Natural killer cell treated with Interleukin-12 subunit alpha and Interleukin-12 subunit beta and Interleukin-15 and Interleukin-18, amount 100 ng/mL, for 72 hours (primary cell): ENCODE measurements around the gene SOX9. TPM values are rescaled to one million over a fixed set of nuclear protein-coding genes. Genes with fewer than 3 reads are reported as not detected.

Experiments
- ATAC-seq, 2 donors: fragments of 150-1000 bp; cut with Tn5 transposase in 1 of 2; sonication (Bioruptor Pico), chemical (Tn5 transposase) in 1 of 2; 2 replicates each; pipeline ENCODE4 v1.10.0; 2021
- DNase-seq: peaks from one replicate; pipeline ENCODE4 v3.0.0; 2022; ENCODE audit warnings: low spot score
- H3K27ac Mint-ChIP-seq, 2 donors: 1 replicate in 1 of 2; 2 replicates in 1 of 2; pipeline ENCODE4 v1.8.0; 2022; ENCODE audit warnings: mixed read lengths in 2 of 2, mild to moderate bottlenecking in 1 of 2, moderate library complexity in 1 of 2
- H3K27me3 Mint-ChIP-seq, 2 donors: 1 replicate in 1 of 2; 2 replicates in 1 of 2; pipeline ENCODE4 v1.8.0; 2022; ENCODE audit warnings: mixed read lengths in 2 of 2
- H3K36me3 Mint-ChIP-seq: one replicate; pipeline ENCODE4 v1.8.0; 2022; ENCODE audit warnings: mixed read lengths
- H3K4me1 Mint-ChIP-seq, 2 donors: 1 replicate in 1 of 2; 2 replicates in 1 of 2; pipeline ENCODE4 v1.8.0; 2022; ENCODE audit warnings: low read depth in 2 of 2, mixed read lengths in 2 of 2, mild to moderate bottlenecking in 1 of 2
- H3K4me3 Mint-ChIP-seq: one replicate; pipeline ENCODE4 v1.8.0; 2022; ENCODE audit warnings: mixed read lengths
- H3K9me3 Mint-ChIP-seq: 2 replicates; pipeline ENCODE4 v1.8.0; 2022; ENCODE audit warnings: mixed read lengths
- total RNA-seq, 2 donors: library from RNA; stranded (reverse); gene quantifications; one replicate each; pipeline ENCODE4 v1.2.3, GENCODE V29; 2022

Gene SOX9
- total RNA-seq, 2 donors from 2014 or later, result not detected

DNA sequence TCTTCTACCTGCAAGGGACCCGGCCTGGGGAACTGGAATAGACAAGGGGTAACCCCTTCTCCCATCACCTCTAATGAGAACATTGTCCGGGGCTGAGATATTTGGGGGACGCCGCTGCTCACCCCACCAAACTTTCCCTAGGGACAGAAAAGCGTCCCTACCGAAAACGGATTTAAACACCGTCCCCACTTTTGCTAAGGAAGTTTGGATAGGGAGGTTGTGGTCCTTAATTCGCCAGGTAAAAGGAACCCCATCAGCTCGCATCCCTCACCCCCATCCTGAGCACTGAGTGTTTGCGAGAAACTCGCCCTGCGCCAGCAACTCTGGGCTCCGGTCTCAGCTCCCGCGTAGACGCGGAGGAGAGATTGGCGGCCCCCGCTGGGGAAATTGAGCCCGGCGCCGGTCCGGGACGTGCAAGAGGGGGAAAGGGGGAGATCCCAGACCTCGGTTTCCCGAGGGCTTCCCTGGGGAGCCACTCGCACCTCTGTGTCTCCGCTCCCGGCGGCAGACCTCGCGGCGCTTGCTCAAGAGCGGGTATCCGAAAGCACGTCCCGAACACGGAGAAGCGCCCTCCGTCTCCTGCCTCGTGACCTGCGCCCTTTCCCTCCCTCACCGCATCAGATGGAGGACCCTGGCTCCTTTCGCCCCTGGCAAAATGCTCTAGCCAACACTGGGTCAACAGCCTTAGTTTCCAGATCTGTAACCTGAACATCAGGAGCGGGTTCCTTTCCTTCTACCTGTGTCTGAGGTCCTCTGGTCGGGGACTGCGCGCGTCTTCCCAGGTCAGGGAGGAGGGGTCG, 3.1 kb upstream of the SOX9 start:
- Mint-ChIP-seq H3K27ac (no peak overlapping the region), H3K4me3 (no peak overlapping the region), H3K4me1 (no peaks in the 10 kb centered on the region)

DNA sequence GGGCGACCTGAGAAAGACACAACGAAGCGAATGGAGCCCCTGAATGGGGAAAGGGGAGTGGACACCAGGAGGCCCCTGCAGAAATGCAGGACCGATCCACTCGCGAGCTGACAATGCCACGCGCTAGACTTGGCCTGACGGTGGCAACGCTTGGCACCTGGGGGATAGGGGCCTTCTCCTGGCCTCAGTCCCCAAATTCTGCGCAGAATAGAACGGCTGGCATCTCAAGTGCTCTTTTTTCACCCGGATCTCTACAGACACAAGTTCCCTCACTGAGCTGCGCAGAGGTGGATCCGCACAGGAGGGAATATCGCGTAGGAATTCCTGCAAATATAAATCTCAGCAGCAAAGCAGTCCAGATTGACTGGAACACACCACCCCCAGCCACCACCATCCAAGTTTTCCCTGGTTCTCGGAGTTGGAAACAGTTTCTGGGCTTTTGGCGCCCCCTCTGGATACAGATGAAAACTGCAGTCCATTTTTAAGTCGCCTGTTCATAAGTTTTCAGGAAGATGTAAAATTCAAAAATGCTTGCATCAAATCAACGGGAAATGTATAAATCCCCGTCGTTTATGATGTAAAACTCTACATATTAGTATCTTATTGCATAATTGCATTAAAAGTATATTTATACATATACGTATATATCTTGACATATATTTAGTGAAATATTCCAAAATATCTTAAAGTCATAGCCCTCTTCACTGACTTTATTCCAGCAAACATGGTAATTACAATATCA, 2.3 kb upstream of the SOX9 start:
- H3K4me1 Mint-ChIP-seq, result no peaks in the 10 kb centered on the region
- H3K36me3 Mint-ChIP-seq, result no peaks in the 10 kb centered on the region
- H3K4me3 Mint-ChIP-seq, result no peak overlapping the region
- no peaks in the 10 kb centered on the region for H3K9me3 Mint-ChIP-seq
- no peak overlapping the region for H3K27ac Mint-ChIP-seq
- ATAC-seq, result no peak
- DNase-seq, result no peak
- peaks cover 42 to 52% of the 10 kb centered on the region in 2 donors for H3K27me3 Mint-ChIP-seq

More for the DNA sequence above, 3.1 kb upstream of the SOX9 start:
- ATAC-seq (no peak), DNase-seq (no peak)
- peaks cover 36 to 48% of the 10 kb centered on the region in 2 donors for H3K27me3 Mint-ChIP-seq
- H3K36me3 Mint-ChIP-seq, result no peaks in the 10 kb centered on the region
- H3K9me3 Mint-ChIP-seq, result no peaks in the 10 kb centered on the region

DNA sequence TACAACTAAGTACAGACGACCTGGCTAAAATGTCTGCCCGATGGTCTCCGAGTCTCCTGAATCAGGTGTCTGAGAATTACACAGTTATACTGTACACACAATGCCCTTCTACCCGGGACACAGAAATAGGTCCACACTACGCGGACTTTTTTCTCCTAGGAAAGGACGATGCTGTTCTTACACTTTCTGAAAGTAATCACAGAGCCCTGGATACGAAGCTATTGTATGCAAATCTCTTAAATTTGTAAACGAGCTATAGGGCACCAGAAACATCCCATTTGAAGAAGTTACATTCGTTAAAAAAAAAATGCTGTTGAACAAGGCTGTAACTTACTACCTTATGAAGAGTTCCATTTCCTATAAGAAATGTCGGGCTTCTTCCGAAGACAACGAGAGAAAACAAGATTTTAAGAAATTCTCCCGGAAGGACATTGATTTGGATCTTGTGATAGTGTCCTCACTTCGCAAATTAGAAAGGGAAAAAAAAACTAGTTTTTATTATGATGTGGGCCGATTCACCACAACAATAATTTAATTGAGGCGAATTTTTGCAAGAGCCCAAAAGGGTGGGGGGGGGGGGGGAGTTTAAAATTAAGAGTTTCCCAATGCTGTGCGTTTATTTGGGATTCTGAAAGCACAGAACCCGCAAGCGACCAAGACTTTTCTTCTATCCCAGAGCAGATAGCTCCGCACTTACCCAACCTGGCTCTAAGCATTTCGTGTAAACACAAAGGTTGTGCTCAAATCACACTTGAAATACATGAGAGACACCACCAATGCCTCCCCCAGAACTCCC, 1.5 kb upstream of the SOX9 start:
- H3K4me3 Mint-ChIP-seq, result no peak overlapping the region
- no peak overlapping the region for H3K27ac Mint-ChIP-seq
- ATAC-seq, result no peak

GRCh38 chr17:72119873-72120641, 763 bp upstream of the SOX9 start:
- no peak overlapping the region for H3K27ac Mint-ChIP-seq
- no peak for DNase-seq
- peaks cover 50 to 51% of the 10 kb centered on the region in 2 donors for H3K27me3 Mint-ChIP-seq
- peaks cover 3% of the 10 kb centered on the region for H3K9me3 Mint-ChIP-seq
- H3K4me3 Mint-ChIP-seq, result no peak overlapping the region
- peaks cover 6% of the 10 kb centered on the region for H3K36me3 Mint-ChIP-seq
- H3K4me1 Mint-ChIP-seq, result no peaks in the 10 kb centered on the region
- no peak for ATAC-seq

More for the DNA sequence above, 1.5 kb upstream of the SOX9 start:
- H3K27me3 Mint-ChIP-seq, result peaks cover 48 to 51% of the 10 kb centered on the region in 2 donors
- peaks cover 2% of the 10 kb centered on the region for H3K36me3 Mint-ChIP-seq
- no peaks in the 10 kb centered on the region for H3K4me1 Mint-ChIP-seq
- DNase-seq, result no peak
- no peaks in the 10 kb centered on the region for H3K9me3 Mint-ChIP-seq

- H3K9me3 Mint-ChIP-seq, result peaks cover 3% of the 10 kb centered on the region
- H3K27me3 Mint-ChIP-seq, result peaks cover 44% of the 10 kb centered on the region in 2 donors
- ATAC-seq (peak in 1 of 2 donors; percentile 28), DNase-seq (no peak)
- H3K4me3 Mint-ChIP-seq, result no peak overlapping the region
- H3K36me3 Mint-ChIP-seq, result peaks cover 6% of the 10 kb centered on the region
- no peaks in the 10 kb centered on the region for H3K4me1 Mint-ChIP-seq
- H3K27ac Mint-ChIP-seq, result no peak overlapping the region
These were observed 567 bp downstream of the SOX9 start for GRCh38 chr17:72121164-72122009.

DNA sequence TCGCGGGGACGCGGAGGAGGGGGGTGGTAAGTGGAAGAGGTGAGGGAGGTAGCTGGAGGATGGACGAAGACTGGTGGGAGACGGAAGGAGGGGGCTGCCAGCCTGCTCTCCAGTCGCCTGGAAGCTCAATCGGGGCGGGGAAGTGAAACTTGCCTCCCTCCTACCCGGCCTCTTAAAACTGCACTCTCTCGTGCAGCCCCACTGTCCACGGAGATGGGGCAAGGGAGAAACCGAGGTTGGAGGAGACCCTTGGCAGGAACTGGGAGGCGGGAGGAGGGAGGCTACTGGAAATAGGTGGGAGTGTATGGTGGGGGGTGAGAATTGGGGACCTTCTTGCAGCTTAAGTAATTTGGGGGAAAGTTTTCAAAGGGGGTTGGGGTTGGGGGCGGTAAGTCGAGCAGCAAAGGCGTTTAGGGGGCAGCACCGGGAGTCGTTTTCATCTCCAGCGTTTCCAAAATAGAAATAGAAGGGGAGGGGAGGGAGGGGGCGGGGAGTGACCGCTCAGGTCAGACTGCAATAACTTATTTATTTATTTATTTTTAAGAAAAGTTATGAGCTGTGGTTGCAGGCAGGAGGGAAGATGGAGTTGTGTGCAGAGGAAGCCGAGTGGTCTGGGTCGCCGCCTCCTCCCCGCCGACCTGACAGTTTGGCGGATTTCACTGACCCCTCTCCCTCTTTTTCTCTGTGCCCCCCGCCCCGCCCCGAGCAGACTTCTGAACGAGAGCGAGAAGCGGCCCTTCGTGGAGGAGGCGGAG, 1.4 kb downstream of the SOX9 start:
- no peak overlapping the region for H3K27ac Mint-ChIP-seq
- peaks cover 38 to 44% of the 10 kb centered on the region in 2 donors for H3K27me3 Mint-ChIP-seq
- DNase-seq (no peak), ATAC-seq (no peak)
- no peaks in the 10 kb centered on the region for H3K4me1 Mint-ChIP-seq
- H3K36me3 Mint-ChIP-seq, result peaks cover 6% of the 10 kb centered on the region
- H3K9me3 Mint-ChIP-seq, result peaks cover 3% of the 10 kb centered on the region
- no peak overlapping the region for H3K4me3 Mint-ChIP-seq

DNA sequence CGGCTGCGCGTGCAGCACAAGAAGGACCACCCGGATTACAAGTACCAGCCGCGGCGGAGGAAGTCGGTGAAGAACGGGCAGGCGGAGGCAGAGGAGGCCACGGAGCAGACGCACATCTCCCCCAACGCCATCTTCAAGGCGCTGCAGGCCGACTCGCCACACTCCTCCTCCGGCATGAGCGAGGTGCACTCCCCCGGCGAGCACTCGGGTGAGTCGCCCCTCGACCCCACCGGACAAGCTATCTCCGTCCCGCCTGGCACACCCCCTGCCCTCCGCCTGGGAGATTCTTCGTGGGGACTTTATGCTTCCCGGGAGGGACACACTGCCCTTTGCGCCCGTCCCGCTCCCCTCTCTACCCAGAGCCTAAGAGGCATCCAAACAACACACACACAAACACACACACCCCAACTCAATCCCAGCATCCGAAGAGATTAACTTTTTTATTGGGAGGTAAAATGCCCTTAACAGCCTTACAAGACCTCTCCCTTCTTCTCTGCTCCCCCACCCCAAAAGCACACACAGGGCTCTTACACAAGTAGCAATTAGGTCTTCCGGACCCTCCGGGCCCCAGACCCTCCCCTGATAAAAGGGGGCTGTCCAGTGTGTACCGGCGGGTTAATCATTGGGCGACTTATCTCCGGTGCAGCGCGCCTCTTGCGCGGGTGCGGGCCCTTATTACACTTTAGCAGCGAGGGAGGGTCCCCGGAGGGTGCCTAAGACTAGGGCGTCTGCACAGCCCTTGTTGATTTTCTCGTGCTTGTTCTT, 2.1 kb downstream of the SOX9 start:
- H3K4me1 Mint-ChIP-seq, result no peaks in the 10 kb centered on the region
- DNase-seq (no peak), ATAC-seq (no peak)
- peaks cover 6% of the 10 kb centered on the region for H3K36me3 Mint-ChIP-seq
- H3K27me3 Mint-ChIP-seq, result peaks cover 39 to 52% of the 10 kb centered on the region in 2 donors
- H3K27ac Mint-ChIP-seq, result no peak overlapping the region
- H3K9me3 Mint-ChIP-seq, result peaks cover 3% of the 10 kb centered on the region
- no peak overlapping the region for H3K4me3 Mint-ChIP-seq

DNA sequence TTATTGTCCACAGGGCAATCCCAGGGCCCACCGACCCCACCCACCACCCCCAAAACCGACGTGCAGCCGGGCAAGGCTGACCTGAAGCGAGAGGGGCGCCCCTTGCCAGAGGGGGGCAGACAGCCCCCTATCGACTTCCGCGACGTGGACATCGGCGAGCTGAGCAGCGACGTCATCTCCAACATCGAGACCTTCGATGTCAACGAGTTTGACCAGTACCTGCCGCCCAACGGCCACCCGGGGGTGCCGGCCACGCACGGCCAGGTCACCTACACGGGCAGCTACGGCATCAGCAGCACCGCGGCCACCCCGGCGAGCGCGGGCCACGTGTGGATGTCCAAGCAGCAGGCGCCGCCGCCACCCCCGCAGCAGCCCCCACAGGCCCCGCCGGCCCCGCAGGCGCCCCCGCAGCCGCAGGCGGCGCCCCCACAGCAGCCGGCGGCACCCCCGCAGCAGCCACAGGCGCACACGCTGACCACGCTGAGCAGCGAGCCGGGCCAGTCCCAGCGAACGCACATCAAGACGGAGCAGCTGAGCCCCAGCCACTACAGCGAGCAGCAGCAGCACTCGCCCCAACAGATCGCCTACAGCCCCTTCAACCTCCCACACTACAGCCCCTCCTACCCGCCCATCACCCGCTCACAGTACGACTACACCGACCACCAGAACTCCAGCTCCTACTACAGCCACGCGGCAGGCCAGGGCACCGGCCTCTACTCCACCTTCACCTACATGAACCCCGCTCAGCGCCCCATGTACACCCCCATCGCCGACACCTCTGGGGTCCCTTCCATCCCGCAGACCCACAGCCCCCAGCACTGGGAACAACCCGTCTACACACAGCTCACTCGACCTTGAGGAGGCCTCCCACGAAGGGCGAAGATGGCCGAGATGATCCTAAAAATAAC, 3.0 kb downstream of the SOX9 start:
- peak in 1 of 2 donors; percentile 36 for ATAC-seq
- Mint-ChIP-seq H3K4me1 (no peaks in the 10 kb centered on the region), H3K27me3 (peaks cover 35 to 44% of the 10 kb centered on the region in 2 donors), H3K4me3 (no peak overlapping the region), H3K36me3 (peaks cover 6% of the 10 kb centered on the region), H3K9me3 (peaks cover 3% of the 10 kb centered on the region), H3K27ac (no peak overlapping the region)
- no peak for DNase-seq

DNA sequence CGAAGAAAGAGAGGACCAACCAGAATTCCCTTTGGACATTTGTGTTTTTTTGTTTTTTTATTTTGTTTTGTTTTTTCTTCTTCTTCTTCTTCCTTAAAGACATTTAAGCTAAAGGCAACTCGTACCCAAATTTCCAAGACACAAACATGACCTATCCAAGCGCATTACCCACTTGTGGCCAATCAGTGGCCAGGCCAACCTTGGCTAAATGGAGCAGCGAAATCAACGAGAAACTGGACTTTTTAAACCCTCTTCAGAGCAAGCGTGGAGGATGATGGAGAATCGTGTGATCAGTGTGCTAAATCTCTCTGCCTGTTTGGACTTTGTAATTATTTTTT, 3.6 kb downstream of the SOX9 start:
- DNase-seq (no peak), ATAC-seq (no peak)
- H3K36me3 Mint-ChIP-seq, result peaks cover 10% of the 10 kb centered on the region
- H3K4me1 Mint-ChIP-seq, result no peaks in the 10 kb centered on the region
- H3K9me3 Mint-ChIP-seq, result peaks cover 5% of the 10 kb centered on the region
- H3K4me3 Mint-ChIP-seq, result no peak overlapping the region
- H3K27ac Mint-ChIP-seq, result no peak overlapping the region
- peaks cover 29 to 37% of the 10 kb centered on the region in 2 donors for H3K27me3 Mint-ChIP-seq

GRCh38 chr17:72125226-72125651, 4.4 kb downstream of the SOX9 start:
- Mint-ChIP-seq H3K27ac (no peak overlapping the region), H3K4me1 (no peaks in the 10 kb centered on the region), H3K4me3 (no peak overlapping the region), H3K27me3 (peaks cover 24 to 30% of the 10 kb centered on the region in 2 donors), H3K9me3 (peaks cover 5% of the 10 kb centered on the region), H3K36me3 (peaks cover 10% of the 10 kb centered on the region)
- DNase-seq, result no peak
- no peak for ATAC-seq

- DNase-seq (no peak), ATAC-seq (no peak)
- Mint-ChIP-seq H3K9me3 (peaks cover 5% of the 10 kb centered on the region), H3K36me3 (peaks cover 10% of the 10 kb centered on the region), H3K27ac (no peak overlapping the region), H3K4me3 (no peak overlapping the region), H3K27me3 (peaks cover 21 to 27% of the 10 kb centered on the region in 2 donors), H3K4me1 (no peaks in the 10 kb centered on the region)
These were observed 4.9 kb downstream of the SOX9 start for GRCh38 chr17:72125742-72126141.
